KOPT-K1 (cell line): ENCODE results near the gene TMED6.
"Not testable (repeated sequence)": the region's sequence is repeated elsewhere in the genome, so short reads cannot be mapped to it uniquely, and the experiment has no call there.

Experiments used
- H3K27ac ChIP-seq: fragments of 200-600 bp; sonication (generic); 2 replicates; pipeline ENCODE4 v1.5.1; 2016; ENCODE audit warnings: antibody characterized with exemption, mild to moderate bottlenecking, low read depth, low read length; ENCODE audit not compliant: poor library complexity, severe bottlenecking
- H3K36me3 ChIP-seq: fragments of 200-600 bp; sonication (generic); 2 replicates; pipeline ENCODE4 v1.5.1; 2017; ENCODE audit warnings: antibody characterized with exemption, mild to moderate bottlenecking, low read length, moderate library complexity; ENCODE audit not compliant: insufficient read depth
- H3K9me3 ChIP-seq: fragments of 200-600 bp; sonication (generic); 2 replicates; pipeline ENCODE4 v1.5.1; 2017; ENCODE audit warnings: antibody characterized with exemption, low read length, mild to moderate bottlenecking; ENCODE audit not compliant: insufficient read depth, poor library complexity, severe bottlenecking

TMED6 gene

GRCh38 chr16:69371564-69371963 is 20.0 kb upstream of the TMED6 start:
- Histone ChIP-seq H3K36me3 (peaks cover 91% of the 10 kb centered on the region), H3K27ac (no peak overlapping the region), H3K9me3 (no peaks in the 10 kb centered on the region)

GRCh38 chr16:69368866-69369265 is 17.3 kb upstream of the TMED6 start:
- Histone ChIP-seq H3K36me3 (peaks cover 99% of the 10 kb centered on the region), H3K27ac (no peak overlapping the region), H3K9me3 (no peaks in the 10 kb centered on the region)

GRCh38 chr16:69367980-69368379 is 16.4 kb upstream of the TMED6 start:
- Histone ChIP-seq H3K9me3 (no peaks in the 10 kb centered on the region), H3K27ac (no peak overlapping the region), H3K36me3 (peaks cover 100% of the 10 kb centered on the region)

GRCh38 chr16:69366431-69366830 is 14.8 kb upstream of the TMED6 start:
- Histone ChIP-seq H3K27ac (no peak overlapping the region), H3K36me3 (peaks cover 90% of the 10 kb centered on the region), H3K9me3 (no peaks in the 10 kb centered on the region)

GRCh38 chr16:69365901-69366300 is 14.3 kb upstream of the TMED6 start:
- Histone ChIP-seq H3K27ac (no peak overlapping the region), H3K9me3 (no peaks in the 10 kb centered on the region), H3K36me3 (peaks cover 90% of the 10 kb centered on the region)

GRCh38 chr16:69364088-69364487 is 12.5 kb upstream of the TMED6 start:
- Histone ChIP-seq H3K27ac (no peak overlapping the region), H3K9me3 (no peaks in the 10 kb centered on the region), H3K36me3 (peaks cover 75% of the 10 kb centered on the region)

- Histone ChIP-seq H3K36me3 (peaks cover 67% of the 10 kb centered on the region), H3K9me3 (no peaks in the 10 kb centered on the region), H3K27ac (no peak overlapping the region)
Observed at GRCh38 chr16:69363281-69363717, 11.7 kb upstream of the TMED6 start.

GRCh38 chr16:69360070-69360469 is 8.5 kb upstream of the TMED6 start:
- not testable (repeated sequence) for H3K9me3 ChIP-seq, H3K27ac ChIP-seq
- H3K36me3 ChIP-seq: peaks cover 64% of the 10 kb centered on the region

GRCh38 chr16:69350536-69351133 is 951 bp downstream of the TMED6 start:
- H3K27ac ChIP-seq: no peak overlapping the region
- H3K36me3 ChIP-seq: peaks cover 58% of the 10 kb centered on the region

GRCh38 chr16:69349536-69349935 is 2.0 kb downstream of the TMED6 start:
- H3K27ac ChIP-seq: no peak overlapping the region
- H3K9me3 ChIP-seq: no peaks in the 10 kb centered on the region
- H3K36me3 ChIP-seq: peaks cover 56% of the 10 kb centered on the region

More at GRCh38 chr16:69350536-69351133, 951 bp downstream of the TMED6 start:
- no peaks in the 10 kb centered on the region for H3K9me3 ChIP-seq

- peaks cover 66% of the 10 kb centered on the region for H3K36me3 ChIP-seq
- no peak overlapping the region for H3K27ac ChIP-seq
Observed at GRCh38 chr16:69348222-69348621, 3.4 kb downstream of the TMED6 start.

GRCh38 chr16:69346683-69347082 is 4.9 kb downstream of the TMED6 start:
- Histone ChIP-seq H3K9me3 (no peaks in the 10 kb centered on the region), H3K27ac (no peak overlapping the region), H3K36me3 (peaks cover 65% of the 10 kb centered on the region)

More at GRCh38 chr16:69348222-69348621, 3.4 kb downstream of the TMED6 start:
- no peaks in the 10 kb centered on the region for H3K9me3 ChIP-seq

GRCh38 chr16:69345923-69346322 is 5.7 kb downstream of the TMED6 start:
- H3K27ac ChIP-seq: no peak overlapping the region
- H3K36me3 ChIP-seq: peaks cover 65% of the 10 kb centered on the region
- no peaks in the 10 kb centered on the region for H3K9me3 ChIP-seq

GRCh38 chr16:69344171-69344570 is 7.4 kb downstream of the TMED6 start:
- Histone ChIP-seq H3K27ac (no peak overlapping the region), H3K36me3 (peaks cover 55% of the 10 kb centered on the region), H3K9me3 (no peaks in the 10 kb centered on the region)

- H3K9me3 ChIP-seq: no peaks in the 10 kb centered on the region
- peaks cover 60% of the 10 kb centered on the region for H3K36me3 ChIP-seq
- H3K27ac ChIP-seq: peak overlapping the region; percentile 80
Observed at GRCh38 chr16:69340095-69340644, 11.4 kb downstream of the TMED6 start.
